Ovary (tissue), 10 donors: ENCODE results near the gene MTA1. TPM values are rescaled to one million over a fixed set of nuclear protein-coding genes. Genes with fewer than 3 reads are reported as not detected.
A peak's percentile ranks its signal among the peaks of the same experiment; 100 is the strongest.

ENCODE experiments used
- DNase-seq, 5 donors: peaks; one replicate each; pipeline ENCODE4 v3.0.0-alpha.2; 2019 to 2020
- H3K27ac ChIP-seq, 2 donors: fragments of 200-600 bp; one replicate each; pipeline versions ENCODE4 v1.5.1 to v1.8.0; 2019 to 2022
- H3K27me3 ChIP-seq: fragments of 200-600 bp; one replicate; pipeline ENCODE4 v1.8.0; 2022
- H3K36me3 ChIP-seq: fragments of 200-600 bp; sonication (generic); one replicate; pipeline ENCODE4 v1.5.1; 2019
- H3K4me1 ChIP-seq: one replicate; pipeline ENCODE4 v1.8.1; 2013; ENCODE audit warnings: mild to moderate bottlenecking, moderate library complexity; ENCODE audit not compliant: insufficient read depth
- H3K4me3 ChIP-seq: fragments of 200-600 bp; sonication (generic); one replicate; pipeline ENCODE4 v1.5.1; 2017
- H3K9me3 ChIP-seq, 2 donors: fragments of 200-600 bp in 1 of 2; sonication (generic) in 1 of 2; one replicate each; pipeline versions ENCODE4 v1.5.1 to v1.8.1; 2013 to 2019; ENCODE audit warnings: mild to moderate bottlenecking in 1 of 2, moderate library complexity in 1 of 2
- EP300 ChIP-seq: sonication (generic); formaldehyde crosslinking; IDR thresholded peaks from one replicate; pipeline ENCODE4 v1.6.1; 2017; ENCODE audit warnings: antibody characterized with exemption
- POLR2A ChIP-seq: fragments of 450-650 bp; IDR thresholded peaks from one replicate; pipeline ENCODE4 v1.6.1; 2017; ENCODE audit warnings: antibody characterized with exemption, mild to moderate bottlenecking, moderate library complexity
- WGBS, 3 donors: extraction: QIAGEN DNeasy Blood & Tissue Kit in 1 of 3; methylation state at CpG; one replicate each; pipeline versions ENCODE4 v1.1.5 to v1.1.7; 2013 to 2017; 5-methylcytosine and 5-hydroxymethylcytosine counted together
- intact Hi-C, 4 donors: fragments of 100-400 bp; cut with DNase I; formaldehyde crosslinking; loops; one replicate each; pipeline versions ENCODE4 v1.11.0 to v1.15.1; 2022 to 2023
- long read RNA-seq, 3 donors: library from polyadenylated mRNA in 2 of 3; unstranded in 2 of 3; transcript quantifications; one replicate each; pipeline ENCODE4 v2.0.0 and lab custom pipeline, GENCODE V29; 2021 to 2026
- polyA plus RNA-seq, 2 donors: library from polyadenylated mRNA; stranded (reverse); fragments of 200-250 nt in 1 of 2; fragments of 350-450 nt in 1 of 2; fragmentation: Illumina TruSeq in 1 of 2; extraction: RNeasy Lipid Tissue Mini Kit (QIAGEN cat#74804) in 1 of 2; gene quantifications; one replicate each; pipeline ENCODE4 v1.2.3, GENCODE V29; 2013 to 2014
- total RNA-seq, 7 donors: library from RNA; depleted of rRNA in 2 of 7; stranded (reverse); fragments of >200 nt in 2 of 7; fragmentation: NEBNext Ultra II Directional in 3 of 7; extraction: Animal tissue kit (Norgen Biotek cat#: 25700) in 3 of 7; gene quantifications; one replicate each; pipeline versions ENCODE4 v1.1.0 to v1.2.4, GENCODE V29; 2016 to 2023
- TF ChIP-seq, protein P1 (sequence below), 3 donors: fragments of 450-650 bp in 2 of 3; fragments of 200-600 bp in 1 of 3; IDR thresholded peaks; one replicate each; pipeline versions ENCODE4 v1.5.1 to v1.8.0; 2016 to 2022; ENCODE audit warnings: antibody characterized with exemption in 3 of 3, mild to moderate bottlenecking in 1 of 3
- donor health status: DM: no; HTN: no; CAD: no; lungs with moderate emphysema.
- donor health status: DM: no; HTN: no; CAD: no.
- donor health status: Bipolar disorder and iron deficiency.
- donor health status: DM: yes; HTN: yes; CAD: no.
- donor health status: DM: no; HTN: no; CAD: no.
- donor health status: DM: yes; HTN: yes; CAD: no.

Gene MTA1
- total RNA-seq (100 to 1,000 TPM in 5 of 7 donors, 10 to 100 TPM in 2; 45.7 to 128 (median 112) TPM), polyA plus RNA-seq (10 to 100 TPM; 23.0 to 72.3 TPM)
- long read RNA-seq, donor 1, partial matches to known transcripts: 5 of 16 reads
- long read RNA-seq, donor 1, other reads (novel, unspliced or antisense): 7 of 16 reads
- long read RNA-seq, donor 2, transcript MTA1-201 (21 exons, 2,876 nt): major isoform, 5 of 16 reads
- long read RNA-seq, donor 2, partial matches to known transcripts: 0 of 16 reads
- long read RNA-seq, donor 2, other reads (novel, unspliced or antisense): 0 of 16 reads
- long read RNA-seq, donor 3, transcript MTA1-201 (21 exons, 2,876 nt): major isoform, 26 of 91 reads
- long read RNA-seq, donor 3, transcript MTA1-202 (20 exons, 2,709 nt): minor isoform, 5 of 91 reads
- long read RNA-seq, donor 3, transcript MTA1-212 (2 exons, 700 nt): minor isoform, 16 of 91 reads
- long read RNA-seq, donor 3, transcript MTA1-211 (3 exons, 842 nt): minor isoform, 6 of 91 reads
- long read RNA-seq, donor 3, partial matches to known transcripts: 26 of 91 reads
- long read RNA-seq, donor 3, other reads (novel, unspliced or antisense): 10 of 91 reads

DNA sequence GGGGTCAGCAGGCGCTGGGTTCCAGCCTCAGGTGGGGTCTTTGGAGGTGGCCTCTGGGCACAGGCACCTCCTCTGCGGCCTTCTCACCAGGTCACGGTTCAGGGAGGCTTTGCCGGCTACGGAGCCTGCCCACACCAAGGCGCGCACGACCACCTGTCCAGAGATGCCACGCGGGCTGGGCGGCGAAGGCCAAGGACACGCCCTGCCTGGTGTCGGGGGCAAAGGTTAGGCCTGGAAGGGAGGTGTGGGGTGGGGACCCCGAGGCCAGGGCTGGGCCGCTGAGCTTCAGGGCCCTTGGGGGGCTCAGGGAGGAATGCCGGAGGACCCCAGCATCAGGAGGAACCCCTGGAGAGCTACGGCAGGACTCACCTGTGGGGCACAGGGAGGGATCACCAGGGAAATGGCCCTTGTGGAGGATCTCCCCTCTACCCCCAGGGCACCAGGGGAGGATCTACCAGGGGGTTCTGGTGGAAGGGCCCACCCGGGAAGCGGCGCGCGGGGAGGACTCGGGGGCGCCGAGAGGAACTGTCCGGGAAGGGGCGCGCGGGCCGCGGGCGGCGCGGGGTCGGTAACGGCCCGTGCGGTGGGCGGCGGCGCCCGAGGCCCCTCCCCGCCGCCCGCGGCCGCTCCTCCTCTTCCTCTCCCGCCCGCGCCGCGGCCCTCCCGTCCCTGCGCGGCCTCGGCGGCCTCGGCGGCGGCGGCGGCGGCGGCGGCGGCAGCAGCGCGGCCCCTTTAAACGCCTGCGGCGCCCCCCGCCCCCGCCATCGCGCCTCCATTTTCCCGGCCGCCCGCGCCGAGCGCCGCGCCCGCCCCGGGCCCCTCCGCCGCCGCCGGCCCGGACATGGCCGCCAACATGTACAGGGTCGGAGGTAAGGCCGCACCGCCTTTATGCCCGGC is at the start of gene MTA1:
TSS of gene MTA1 (plus strand) at position 633 of the 897 bp plus-strand sequence. CDS start at position 842, 209 bp downstream.
- intact Hi-C loops: loop anchor here in 2 of 4 donors (10.0 kb wide), 1 partner anchor 55 kb away; the partner anchor contains the start of gene CRIP2 (in 2 of the 2)

DNA sequence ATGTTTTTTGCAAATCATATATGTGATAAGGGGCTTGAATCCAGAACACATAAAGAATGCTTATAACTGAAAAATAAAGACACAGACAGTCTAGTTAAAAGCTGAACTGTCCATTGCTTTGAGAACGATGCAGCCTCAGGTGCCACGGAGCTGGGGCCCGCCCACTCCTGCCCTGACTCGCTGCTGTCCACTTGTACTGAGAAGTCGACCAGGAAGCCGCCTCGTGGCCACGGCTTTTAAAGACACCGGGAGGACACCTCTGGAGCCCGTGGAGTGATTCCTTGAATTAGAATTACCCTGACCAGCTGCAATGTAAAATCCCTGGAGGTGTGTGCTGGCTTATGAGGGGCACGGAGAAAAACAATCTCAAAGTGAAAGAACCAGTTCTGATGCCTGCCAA is 45.2 kb upstream of the MTA1 start:
- H3K4me1 ChIP-seq: no peaks in the 10 kb centered on the region
- H3K27me3 ChIP-seq: no peaks in the 10 kb centered on the region
- no peaks in the 10 kb centered on the region for H3K9me3 ChIP-seq
- DNase-seq: no peak
- no peaks in the 10 kb centered on the region for H3K36me3 ChIP-seq
- no peak overlapping the region for H3K4me3 ChIP-seq
- TF ChIP-seq EP300 (no peak), POLR2A (no peak)
- TF ChIP-seq, protein P1, sequence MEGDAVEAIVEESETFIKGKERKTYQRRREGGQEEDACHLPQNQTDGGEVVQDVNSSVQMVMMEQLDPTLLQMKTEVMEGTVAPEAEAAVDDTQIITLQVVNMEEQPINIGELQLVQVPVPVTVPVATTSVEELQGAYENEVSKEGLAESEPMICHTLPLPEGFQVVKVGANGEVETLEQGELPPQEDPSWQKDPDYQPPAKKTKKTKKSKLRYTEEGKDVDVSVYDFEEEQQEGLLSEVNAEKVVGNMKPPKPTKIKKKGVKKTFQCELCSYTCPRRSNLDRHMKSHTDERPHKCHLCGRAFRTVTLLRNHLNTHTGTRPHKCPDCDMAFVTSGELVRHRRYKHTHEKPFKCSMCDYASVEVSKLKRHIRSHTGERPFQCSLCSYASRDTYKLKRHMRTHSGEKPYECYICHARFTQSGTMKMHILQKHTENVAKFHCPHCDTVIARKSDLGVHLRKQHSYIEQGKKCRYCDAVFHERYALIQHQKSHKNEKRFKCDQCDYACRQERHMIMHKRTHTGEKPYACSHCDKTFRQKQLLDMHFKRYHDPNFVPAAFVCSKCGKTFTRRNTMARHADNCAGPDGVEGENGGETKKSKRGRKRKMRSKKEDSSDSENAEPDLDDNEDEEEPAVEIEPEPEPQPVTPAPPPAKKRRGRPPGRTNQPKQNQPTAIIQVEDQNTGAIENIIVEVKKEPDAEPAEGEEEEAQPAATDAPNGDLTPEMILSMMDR (IDR thresholded peaks at IDR 0.05): no peak
- WGBS, 3 donors: 83 to 87% (median 84%) methylated on average over 11 of the region's 11 CpGs
- H3K27ac ChIP-seq: no peak overlapping the region
- intact Hi-C loops: loop anchor here in 2 of 4 donors (5.0 to 10.0 kb wide), 3 partner anchors 113 to 150 kb away; partner anchors contain the start of genes CRIP1 (in 1 of the 2), TEDC1 (in 1 of the 2) and TMEM121 (in 1 of the 2)

More for the DNA sequence above, at the start of gene MTA1:
- no peaks in the 10 kb centered on the region for H3K36me3 ChIP-seq
- no peak for TF ChIP-seq POLR2A
- TF ChIP-seq EP300: no peak
- TF ChIP-seq, protein P1 (IDR thresholded peaks at IDR 0.05): no peak
- peak within 1 kb of the TSS; percentile 56 for H3K4me3 ChIP-seq
- H3K9me3 ChIP-seq: no peaks in the 10 kb centered on the region
- H3K4me1 ChIP-seq: peaks cover 20% of the 10 kb centered on the region
- DNase-seq: peak in 2 of 5 donors; percentile 53 to 60
- H3K27ac ChIP-seq: peak within 1 kb of the TSS; percentile 48 to 72
- 2 to 13% (median 2%) methylated on average over 18 to 95 of the region's 96 CpGs for WGBS, 3 donors
- H3K27me3 ChIP-seq: no peaks in the 10 kb centered on the region

- Histone ChIP-seq H3K27ac (no peak overlapping the region), H3K4me3 (no peak overlapping the region), H3K4me1 (no peaks in the 10 kb centered on the region), H3K27me3 (no peaks in the 10 kb centered on the region), H3K36me3 (no peaks in the 10 kb centered on the region), H3K9me3 (no peaks in the 10 kb centered on the region)
- intact Hi-C loops: loop anchor here in 1 of 4 donors (10.0 kb wide), 1 partner anchor 149 kb away; the partner anchor contains the start of gene TMEM121
- TF ChIP-seq POLR2A: no peak
- DNase-seq: no peak
- 79 to 88% (median 80%) methylated on average over 4 of the region's 4 CpGs for WGBS, 3 donors
These were observed 44.0 kb upstream of the MTA1 start for GRCh38 chr14:105375635-105376057.

- Histone ChIP-seq H3K27ac (no peak overlapping the region), H3K4me3 (no peak overlapping the region), H3K36me3 (no peaks in the 10 kb centered on the region), H3K27me3 (no peaks in the 10 kb centered on the region), H3K9me3 (no peaks in the 10 kb centered on the region), H3K4me1 (no peaks in the 10 kb centered on the region)
- DNase-seq: no peak
- intact Hi-C loops: loop anchor here in 1 of 4 donors (10.0 kb wide), 1 partner anchor 148 kb away; the partner anchor contains the start of gene TMEM121
- 75 to 84% (median 80%) methylated on average over 31 to 34 of the region's 34 CpGs for WGBS, 3 donors
- TF ChIP-seq, protein P1 (IDR thresholded peaks at IDR 0.05): no peak
- no peak for TF ChIP-seq POLR2A
- TF ChIP-seq EP300: no peak
These were observed 42.8 kb upstream of the MTA1 start for GRCh38 chr14:105376521-105377440.
